NCI-H128 (cell line): ENCODE measurements around the gene FCRL1.

ENCODE experiments used
- DNase-seq: peaks from one replicate; lab custom pipeline; 2025; ENCODE audit not compliant: unreplicated experiment; lab: John Stamatoyannopoulos, UW

Gene FCRL1

DNA sequence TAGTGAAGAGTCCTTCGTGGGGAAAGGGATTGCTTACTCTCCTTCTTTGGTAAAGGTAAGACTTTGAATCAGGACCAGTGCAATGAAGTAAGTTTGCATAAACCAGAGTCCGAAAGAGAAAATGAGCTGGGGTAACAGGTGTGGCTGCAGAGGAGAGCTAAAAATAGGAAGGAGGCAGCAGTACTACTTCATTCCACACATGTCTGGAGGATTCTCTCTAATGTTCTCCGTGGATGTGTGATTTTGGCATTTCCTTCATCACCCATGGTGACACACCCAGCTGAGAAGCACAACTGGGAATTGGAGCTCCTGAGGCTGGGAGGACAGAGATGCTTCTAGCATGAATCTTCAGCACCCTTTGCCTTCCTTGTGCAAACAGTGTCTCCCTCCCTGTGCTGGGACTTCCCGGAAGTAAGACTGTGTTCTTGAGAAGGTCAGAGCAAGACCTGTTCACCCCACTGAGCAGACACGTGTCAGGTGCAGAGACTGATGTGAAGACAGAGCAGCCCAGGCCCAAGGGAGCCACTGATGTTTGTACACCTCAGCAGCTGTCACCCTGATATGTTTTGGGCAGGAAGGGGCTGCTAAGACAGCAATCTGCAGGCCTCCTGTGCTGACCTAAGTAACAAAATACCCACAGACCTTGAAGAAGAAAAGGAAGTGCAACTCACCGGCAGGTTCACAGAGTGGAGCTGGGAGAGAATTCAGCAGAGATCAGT lies 13.3 kb downstream of the FCRL1 start:
- no peak for DNase-seq

DNA sequence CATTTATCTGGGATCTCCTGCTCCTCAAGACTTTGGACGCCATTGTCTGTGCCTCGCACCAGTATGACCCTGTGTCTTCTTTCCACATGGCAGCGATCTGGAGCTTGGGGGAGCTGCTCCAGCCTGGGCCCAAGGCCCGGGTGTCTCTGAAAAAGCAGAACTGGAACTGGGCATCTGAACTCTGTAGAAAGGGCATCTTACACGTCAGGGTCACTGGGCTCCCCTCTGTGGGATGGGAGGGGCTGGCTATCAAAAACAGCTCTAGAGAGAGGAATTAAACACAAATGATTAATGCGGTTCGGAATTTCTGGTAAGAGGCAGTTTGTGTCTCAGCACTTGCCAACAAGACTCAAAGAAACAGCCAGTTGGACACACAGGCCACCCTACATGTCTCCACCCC lies 16.1 kb downstream of the FCRL1 start:
- DNase-seq, result no peak

DNA sequence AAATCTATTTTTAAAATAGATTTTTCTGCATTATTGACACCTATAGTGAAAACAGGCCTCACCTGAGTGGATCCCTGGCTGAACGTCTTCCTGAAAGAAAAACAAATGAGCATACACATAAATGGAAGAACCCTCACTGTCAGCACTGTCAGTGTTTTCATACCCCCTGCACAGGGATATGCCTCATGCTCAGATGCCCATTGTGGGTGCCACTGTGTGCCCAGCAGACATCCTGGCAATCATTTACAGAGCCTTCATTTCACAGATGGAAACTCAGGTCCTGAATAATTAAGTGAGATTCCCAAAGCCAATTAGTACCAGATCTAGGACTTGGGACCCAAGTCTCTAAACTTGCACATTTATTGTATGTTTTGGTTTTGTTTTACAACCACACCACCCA lies 19.9 kb downstream of the FCRL1 start:
- DNase-seq, result no peak

DNA sequence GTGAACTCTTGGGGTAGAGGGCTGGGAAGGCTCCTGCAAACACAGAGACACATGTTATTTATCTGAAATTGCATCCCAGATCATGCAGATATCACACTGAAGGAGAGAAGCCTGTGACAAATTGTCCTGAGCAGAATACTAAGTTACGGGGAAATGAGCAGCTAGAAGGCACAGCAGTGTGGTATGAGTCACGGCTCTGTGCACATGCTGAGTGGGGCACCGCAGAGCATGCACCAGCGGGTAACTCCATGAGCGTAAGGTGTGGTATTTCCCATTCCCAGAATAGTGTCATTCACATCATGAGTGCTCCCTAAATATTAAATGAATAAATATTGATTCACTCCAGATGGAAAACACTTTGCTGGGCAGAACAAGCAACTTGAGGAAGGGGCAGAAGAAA lies 21.7 kb downstream of the FCRL1 start:
- no peak for DNase-seq

DNA sequence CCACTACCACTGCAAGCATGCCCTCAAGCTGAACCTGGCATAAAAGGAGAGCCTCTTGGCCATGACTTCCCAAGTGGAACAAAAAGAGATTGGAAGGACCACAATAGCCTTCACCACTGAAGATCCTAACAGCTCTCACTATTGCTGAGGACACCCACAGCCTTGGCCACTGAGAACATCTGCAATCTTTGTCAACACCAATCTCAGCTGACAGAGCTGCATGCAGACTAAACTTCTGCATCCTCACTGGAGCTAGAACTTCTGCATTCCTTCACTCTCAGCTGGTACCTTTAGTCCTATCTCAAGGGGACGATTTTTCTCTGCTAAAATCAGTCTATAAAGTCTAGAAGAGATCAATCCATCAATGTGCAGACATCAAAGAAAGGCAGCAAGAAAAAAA lies 34.7 kb downstream of the FCRL1 start:
- DNase-seq, result no peak

DNA sequence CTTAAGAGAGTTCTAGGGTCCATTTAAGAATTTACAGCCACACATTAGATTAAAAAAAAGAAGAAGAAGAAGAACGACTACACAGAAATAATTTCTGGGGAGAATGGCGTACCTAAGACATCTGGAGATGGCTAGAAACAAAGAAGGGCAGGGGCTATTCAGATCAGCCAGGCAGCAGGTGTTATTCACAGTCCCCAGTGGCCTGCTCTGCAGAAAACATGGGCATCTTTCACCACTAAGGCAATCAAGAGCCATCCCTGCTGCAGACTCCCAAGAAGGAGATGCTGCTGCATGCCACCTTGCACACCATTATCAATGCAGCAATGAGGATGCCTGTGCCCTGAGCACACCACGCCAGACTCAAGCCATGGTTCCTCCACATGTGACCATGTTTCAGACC lies 35.1 kb downstream of the FCRL1 start:
- no peak for DNase-seq

DNA sequence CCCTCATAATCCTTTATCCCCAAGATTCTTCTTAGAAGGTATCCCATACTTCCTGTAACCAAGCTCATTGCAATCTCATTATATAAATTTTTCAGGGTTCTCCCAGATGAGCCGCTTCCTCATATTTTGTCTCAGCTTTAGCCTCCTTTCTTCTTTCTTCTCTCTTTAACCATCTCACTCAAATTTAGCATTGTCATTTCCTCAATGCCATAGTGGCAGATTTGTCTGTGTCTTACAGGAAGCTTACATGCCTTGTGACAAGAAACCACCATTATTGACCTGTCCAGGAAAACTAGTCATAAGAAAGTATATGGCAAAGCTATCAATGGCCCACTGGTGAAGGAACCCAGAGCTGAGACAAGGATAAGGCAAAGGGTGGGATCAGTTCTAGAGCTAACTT lies 37.0 kb downstream of the FCRL1 start:
- DNase-seq, result no peak

DNA sequence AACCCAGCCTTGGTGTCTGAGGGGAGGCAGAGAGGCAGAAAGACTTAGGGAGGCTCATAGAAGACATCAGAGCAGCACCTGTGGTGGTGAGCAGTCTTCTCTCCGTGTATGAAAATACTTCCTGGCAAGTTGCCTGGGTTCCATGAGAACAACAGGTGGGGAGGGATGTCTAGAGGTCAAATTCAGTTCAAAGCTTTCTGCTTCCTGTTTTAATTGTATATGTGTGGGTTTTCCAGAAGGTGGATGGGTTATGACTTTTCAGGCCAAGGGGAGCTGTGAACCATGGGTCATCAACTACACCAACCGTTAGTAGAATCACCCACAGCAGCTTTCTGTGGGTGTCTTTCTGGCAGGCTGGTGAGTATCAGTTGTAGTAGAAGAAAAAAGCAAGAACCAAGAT lies 38.9 kb downstream of the FCRL1 start:
- DNase-seq, result no peak

DNA sequence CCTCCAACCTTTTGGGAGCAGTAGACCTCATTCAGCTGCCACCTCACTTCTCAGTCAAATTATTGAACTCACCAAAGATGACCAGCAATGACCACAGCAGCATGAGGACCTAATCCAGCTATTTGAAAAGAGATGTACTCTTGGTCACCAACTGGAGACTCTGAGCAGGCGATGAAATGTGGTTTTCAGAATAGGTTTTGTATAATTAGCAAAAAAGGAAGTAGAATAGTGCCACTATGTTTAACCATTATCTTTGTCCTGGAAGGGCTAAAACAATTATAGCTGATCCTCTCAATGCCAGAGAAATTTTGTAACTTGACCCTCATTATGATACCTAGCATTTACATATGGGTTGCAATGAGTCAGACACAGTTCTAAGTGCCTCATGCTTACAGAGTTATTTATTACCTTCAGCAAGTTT lies 42.9 kb downstream of the FCRL1 start, which contains the start of gene FCRL2:
TSS of gene FCRL2 (minus strand) at position 162 of the 421 bp plus-strand sequence. CDS start at position 103, 59 bp downstream.
- DNase-seq, result no peak

DNA sequence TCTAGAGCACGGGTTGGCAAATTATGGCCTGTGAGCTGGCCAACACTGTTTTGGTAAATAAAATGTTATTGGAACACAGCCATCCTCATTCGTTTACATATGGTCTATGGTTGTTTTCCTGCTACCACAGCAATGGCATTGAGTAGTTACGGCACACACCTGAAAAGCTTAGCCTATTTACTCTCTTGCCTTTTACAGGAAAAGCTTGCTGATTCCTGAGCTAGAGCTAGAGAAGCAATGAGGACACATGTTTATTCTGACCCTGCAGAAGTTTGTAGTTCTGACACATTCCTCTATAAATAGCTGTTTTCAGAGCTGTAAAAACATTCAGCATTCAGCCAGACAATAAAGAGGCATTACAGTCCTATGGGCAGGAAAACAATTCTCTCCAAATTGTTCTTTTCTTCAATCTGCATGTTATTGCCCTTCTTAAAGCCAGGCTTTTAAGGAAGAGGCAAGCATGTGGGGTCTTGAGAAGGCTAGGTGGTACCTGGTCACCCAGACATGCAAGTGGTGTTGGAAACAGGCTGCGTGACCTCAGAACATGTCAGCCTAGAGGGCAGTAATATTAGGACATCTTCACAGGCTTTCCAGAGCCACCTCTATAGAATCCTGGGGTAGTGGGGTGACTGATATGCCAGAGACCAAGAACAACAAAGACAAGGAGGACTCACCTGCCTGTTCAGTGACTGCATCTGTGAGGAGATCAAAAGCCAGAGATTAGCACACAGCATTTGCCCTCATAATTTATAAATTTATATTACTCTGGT lies 44.6 kb downstream of the FCRL1 start:
- no peak for DNase-seq

DNA sequence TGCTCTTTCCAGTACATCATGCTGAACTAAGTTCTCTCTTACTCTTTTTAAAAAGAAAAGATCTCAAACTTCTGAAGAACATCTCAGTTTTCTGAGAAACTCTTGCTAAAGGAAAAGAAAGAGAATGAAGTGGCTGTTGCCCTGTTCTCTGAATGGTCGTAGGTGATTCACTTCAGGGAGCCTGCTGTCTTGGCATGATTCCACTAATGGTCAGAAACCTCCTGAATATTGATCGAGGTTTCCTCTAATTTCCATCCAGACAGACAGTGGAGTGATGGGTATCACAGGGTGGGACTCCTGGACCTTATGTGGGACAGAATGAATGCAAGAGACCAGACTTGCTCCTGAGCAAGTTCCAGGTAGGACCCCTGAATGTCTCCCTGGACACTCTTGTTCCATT lies 45.5 kb downstream of the FCRL1 start:
- DNase-seq, result no peak

DNA sequence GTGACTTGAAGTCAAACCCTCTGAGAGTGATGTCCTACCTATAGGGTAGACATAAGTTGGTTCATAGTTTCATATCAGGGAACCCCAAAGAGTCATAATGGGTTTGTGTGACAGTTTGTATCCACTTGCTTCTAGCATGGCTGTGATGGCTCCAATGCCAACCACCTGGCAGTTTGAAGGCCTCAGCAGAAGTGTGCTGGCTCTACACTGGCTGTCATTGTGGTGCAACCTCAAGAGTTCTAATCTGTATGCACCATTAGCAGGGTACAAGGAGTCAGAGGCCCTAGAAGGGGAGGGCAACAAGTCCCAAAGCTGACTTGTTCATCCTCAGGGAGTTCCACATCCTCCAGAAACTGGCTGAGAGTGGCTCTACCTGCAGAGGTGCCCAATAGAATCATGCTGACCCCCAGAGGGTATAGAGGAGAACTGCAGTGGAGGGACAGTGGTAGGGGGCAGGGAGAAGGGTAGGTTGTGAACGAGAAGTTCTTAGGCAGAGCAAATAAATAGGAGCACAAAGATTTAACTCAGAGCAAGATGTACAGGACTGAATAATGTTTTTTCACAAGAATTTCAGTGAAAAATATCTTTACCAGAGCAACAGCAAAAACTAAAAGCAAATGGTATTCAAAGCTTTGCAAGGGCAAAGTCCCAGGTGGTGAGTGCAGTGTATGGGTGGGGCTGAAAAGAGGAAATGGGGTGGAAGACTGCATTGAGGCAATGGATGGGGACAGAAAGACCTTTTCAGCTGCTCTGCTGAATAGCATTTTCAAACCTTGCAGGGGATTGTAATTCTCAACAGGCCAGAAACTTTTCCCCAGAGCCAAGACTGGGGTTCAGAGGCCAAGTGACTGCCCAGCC lies 46.2 kb downstream of the FCRL1 start:
- DNase-seq, result no peak

DNA sequence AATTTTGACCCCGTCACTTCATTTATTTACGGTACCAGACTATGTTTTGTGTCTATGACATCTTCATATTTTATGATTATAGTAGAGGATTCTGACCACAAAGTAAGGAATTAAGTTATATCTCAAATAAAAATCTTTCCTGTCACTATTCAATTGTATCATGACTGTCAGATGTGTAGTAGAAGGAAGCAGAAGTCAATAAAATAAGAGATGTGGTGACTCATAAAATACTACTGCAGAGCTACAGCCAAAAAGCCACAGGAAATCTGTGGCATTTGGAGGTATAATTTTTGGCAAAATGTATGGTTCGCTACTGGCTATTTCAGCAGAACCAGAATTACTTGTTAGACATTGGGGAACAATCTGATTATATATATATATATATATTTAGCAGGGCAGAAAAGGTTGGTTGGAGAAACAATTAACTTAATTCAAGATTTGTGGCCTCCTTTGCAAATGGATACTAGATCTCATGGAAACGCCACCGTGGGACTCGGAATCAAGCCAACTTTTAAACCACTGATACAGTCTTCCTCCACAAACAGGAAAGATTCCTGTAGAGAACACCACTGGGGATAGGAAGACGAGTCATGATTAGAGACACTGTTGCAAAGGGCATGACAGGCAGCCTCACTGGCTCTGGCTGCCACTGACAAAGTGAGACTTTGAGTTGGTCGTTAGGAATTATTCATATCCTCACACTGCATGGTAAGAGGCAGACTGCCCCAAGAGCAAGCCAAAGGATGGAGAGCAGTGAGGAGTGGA lies 48.1 kb downstream of the FCRL1 start:
- DNase-seq, result no peak

DNA sequence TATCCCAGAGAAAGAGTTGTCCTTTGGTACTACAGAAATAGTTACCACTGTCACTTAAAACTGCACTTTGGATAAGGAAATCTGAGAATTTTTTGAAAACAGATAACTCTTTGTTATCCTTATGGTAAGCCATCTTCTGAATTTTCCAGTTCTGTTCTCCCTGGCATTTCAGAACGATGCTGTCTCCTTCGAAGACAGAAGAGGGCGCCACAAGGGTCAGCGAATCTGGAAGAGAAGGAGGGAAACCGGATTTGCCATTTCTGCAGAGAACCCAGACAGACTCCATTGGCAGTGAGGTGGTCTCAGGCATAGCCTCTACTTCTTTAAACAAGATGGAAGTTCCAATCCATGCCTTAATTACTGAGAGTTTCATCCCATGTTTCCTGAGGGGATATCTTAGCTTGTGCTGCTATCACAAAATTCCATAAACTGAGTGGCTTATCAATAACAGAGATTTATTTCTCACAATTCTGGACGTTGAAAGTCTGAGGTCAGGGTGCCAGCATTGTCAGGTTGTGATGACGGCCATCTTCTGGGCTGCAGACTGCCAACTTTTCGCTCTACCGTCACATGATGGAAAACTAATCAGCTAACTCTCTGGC lies 49.4 kb downstream of the FCRL1 start:
- no peak for DNase-seq

DNA sequence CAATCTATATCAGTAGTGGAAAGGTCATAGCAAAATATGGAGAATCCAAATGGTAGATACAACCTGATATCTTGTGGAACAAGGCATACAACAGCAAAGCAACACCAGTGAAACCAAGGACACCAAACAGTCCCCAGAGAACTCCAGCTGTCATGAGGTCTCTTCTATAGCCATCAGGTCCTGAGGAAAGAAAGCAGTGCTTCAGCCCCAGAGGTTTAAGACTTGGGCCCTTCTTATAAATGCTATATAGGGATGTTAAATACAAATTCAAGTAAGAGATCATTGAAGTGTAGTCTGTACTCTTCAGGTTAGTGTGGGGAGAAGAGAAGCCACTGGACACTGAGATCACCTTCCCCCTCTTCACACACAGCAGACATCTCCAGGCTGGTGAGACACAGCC lies 53.1 kb downstream of the FCRL1 start:
- no peak for DNase-seq

DNA sequence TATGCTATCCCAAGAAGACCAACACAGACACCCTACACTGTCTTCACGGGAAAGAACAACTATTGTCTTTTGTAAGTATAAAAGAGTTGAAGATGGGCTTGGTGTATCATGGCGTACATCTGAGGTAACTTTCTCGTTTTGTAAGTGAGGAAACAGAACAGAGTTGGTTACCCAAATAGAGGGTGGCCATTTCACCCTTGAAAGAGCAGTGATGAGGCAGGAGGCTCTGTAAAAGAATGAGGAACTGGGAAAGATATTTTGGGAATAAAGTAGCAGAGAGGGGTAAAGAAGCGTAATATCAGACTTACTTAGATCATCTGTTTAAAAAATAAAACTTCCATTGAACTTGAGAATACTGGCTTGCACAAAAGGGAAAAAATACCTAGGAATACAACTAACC lies 61.9 kb downstream of the FCRL1 start:
- DNase-seq, result no peak

DNA sequence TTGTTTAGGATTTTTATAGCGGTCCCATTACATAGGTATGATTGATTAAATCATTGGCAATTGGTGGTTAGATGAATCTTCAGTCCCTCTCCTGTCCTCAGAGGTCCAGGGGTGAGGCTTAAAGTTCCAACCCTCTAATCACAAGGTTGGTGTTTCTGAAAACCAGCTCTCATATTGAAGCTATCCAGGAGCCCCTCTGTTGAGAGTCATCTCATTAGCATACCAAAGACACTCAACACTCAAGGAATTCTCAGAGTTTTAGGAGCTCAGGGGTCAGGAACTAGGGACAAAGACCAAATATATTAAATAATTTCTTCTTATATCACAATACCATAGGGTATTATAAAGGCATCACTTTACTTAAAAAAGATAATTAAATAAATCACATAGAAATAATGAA lies 66.3 kb downstream of the FCRL1 start:
- no peak for DNase-seq

DNA sequence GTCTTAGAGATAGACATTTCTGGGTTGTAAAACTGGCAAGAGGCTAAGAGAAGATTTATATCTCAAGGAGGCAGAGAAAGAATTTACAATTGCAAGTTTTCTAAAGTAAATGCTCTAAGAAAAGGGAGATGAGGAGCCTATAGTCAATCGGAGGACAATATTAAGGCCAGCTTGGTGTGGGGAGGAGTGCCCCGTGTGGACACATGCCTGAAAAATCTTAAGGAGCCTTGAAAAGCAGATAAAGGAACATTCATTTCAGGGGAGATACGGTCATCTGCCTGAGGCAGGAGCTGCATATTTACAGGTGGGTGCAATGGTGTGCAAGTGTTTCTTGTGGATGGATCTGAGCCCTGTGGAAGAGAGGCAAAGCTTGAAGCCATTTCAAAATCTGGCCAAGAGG lies 68.6 kb downstream of the FCRL1 start:
- no peak for DNase-seq

DNA sequence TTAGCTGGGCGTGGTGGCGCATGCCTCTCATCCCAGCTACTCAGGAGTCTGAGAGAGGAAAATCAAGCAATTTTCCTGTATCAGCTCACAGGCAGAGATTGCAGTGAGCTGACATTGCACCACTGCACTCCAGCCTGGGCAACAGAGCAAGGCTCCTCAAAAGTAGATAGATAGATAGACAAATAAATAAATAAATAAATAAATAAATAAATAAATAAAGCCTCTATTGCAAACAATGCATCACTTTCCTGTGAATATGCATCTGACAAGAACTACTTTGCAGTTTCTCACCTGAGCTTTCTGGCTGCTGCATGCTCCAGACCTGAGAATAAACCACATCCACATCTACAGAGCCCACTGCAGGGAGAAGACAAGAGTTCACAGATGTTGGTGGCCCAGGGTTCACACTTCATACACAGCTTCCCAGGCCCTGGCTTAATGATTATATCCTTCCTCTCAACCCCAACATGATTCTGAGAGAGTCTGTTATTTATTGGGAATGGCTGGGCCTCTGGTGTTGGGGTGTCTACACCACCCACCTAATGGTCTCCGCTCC lies 71.6 kb downstream of the FCRL1 start:
- no peak for DNase-seq
